ENCODE measurements around the gene FDX2. TPM values are rescaled to one million over a fixed set of nuclear protein-coding genes. Genes with fewer than 3 reads are reported as not detected.

The FDX2 gene
- total RNA-seq, 4 donors from 2014 or later = 22.8 to 44.8 (median 33.3) TPM

- H3K4me1 ChIP-seq = peaks cover 6 to 12% of the 10 kb centered on the region in 2 donors
- no peak for TF ChIP-seq POLR2A (IDR thresholded peaks at IDR 0.05)
- no peak for TF ChIP-seq CTCF (IDR thresholded peaks at IDR 0.05)
- H3K36me3 ChIP-seq = peaks cover 44 to 74% of the 10 kb centered on the region in 2 donors
Observed at GRCh38 chr19:10327793-10328192, 12.0 kb upstream of the FDX2 start.

DNA sequence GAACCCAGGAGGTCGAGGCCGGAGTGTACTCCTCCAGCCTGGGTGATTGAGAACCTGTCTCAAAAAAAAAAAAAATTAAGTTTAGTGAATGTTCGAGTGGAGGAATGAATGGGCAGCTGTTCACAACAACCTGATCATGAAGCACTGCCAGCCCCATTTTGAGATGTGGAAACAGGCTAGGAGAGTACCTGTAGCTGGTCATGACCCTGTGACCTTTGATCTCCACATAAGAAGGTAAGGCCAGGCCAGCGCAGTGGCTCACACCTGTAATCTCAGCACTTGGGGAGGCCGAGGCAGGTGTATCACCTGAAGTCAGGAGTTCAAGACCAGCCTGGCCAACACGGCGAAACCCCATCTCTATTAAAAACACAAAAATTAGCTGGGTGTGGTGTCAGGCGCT lies 9.9 kb upstream of the FDX2 start:
- no peak for DNase-seq
- H3K4me1 ChIP-seq = no peaks in the 10 kb centered on the region
- intact Hi-C loops (cut with DNase I) = no loop called here
- TF ChIP-seq POLR2A (IDR thresholded peaks at IDR 0.05) (no peak), CTCF (IDR thresholded peaks at IDR 0.05) (no peak)
- 93 to 94% methylated on average over 7 to 8 of the region's 8 CpGs for WGBS, 2 donors
- no peaks in the 10 kb centered on the region for H3K9me3 ChIP-seq
- H3K27ac ChIP-seq = no peak overlapping the region
- no peaks in the 10 kb centered on the region for H3K27me3 ChIP-seq
- no peak overlapping the region for H3K4me3 ChIP-seq (replicated peaks in 1 of 3)
- peaks cover 61 to 95% of the 10 kb centered on the region in 2 donors for H3K36me3 ChIP-seq

More at GRCh38 chr19:10327793-10328192, 12.0 kb upstream of the FDX2 start:
- 85 to 88% methylated on average over 7 of the region's 7 CpGs for WGBS, 2 donors
- Histone ChIP-seq H3K27ac (no peak overlapping the region), H3K27me3 (no peaks in the 10 kb centered on the region), H3K4me3 (replicated peaks in 1 of 3) (no peak overlapping the region), H3K9me3 (no peaks in the 10 kb centered on the region)
- no peak for DNase-seq
- intact Hi-C loops (cut with DNase I) = no loop called here

- H3K36me3 ChIP-seq = peaks cover 55 to 93% of the 10 kb centered on the region in 2 donors
Observed at GRCh38 chr19:10321874-10322835, 6.3 kb upstream of the FDX2 start.

GRCh38 chr19:10321417-10321797 lies 5.6 kb upstream of the FDX2 start:
- no peak for DNase-seq
- WGBS, 2 donors = 93% methylated on average over 8 of the region's 11 CpGs; no CpG with 5 or more reads in 1 of the 2 donors
- TF ChIP-seq CTCF (IDR thresholded peaks at IDR 0.05) (no peak), POLR2A (IDR thresholded peaks at IDR 0.05) (no peak)
- H3K4me1 ChIP-seq = peaks cover 0 to 3% of the 10 kb centered on the region in 2 donors
- no peak overlapping the region for H3K27ac ChIP-seq
- H3K36me3 ChIP-seq = peaks cover 55 to 89% of the 10 kb centered on the region in 2 donors
- H3K9me3 ChIP-seq = no peaks in the 10 kb centered on the region
- intact Hi-C loops (cut with DNase I) = no loop called here
- no peaks in the 10 kb centered on the region for H3K27me3 ChIP-seq
- no peak overlapping the region for H3K4me3 ChIP-seq (replicated peaks in 1 of 3)

More at GRCh38 chr19:10321874-10322835, 6.3 kb upstream of the FDX2 start:
- H3K9me3 ChIP-seq = no peaks in the 10 kb centered on the region
- 91 to 95% methylated on average over 17 to 19 of the region's 19 CpGs for WGBS, 2 donors
- no peaks in the 10 kb centered on the region for H3K4me1 ChIP-seq
- intact Hi-C loops (cut with DNase I) = no loop called here
- no peak overlapping the region for H3K27ac ChIP-seq
- no peak for TF ChIP-seq POLR2A (IDR thresholded peaks at IDR 0.05)
- no peak overlapping the region for H3K4me3 ChIP-seq (replicated peaks in 1 of 3)
- DNase-seq = no peak
- H3K27me3 ChIP-seq = no peaks in the 10 kb centered on the region

DNA sequence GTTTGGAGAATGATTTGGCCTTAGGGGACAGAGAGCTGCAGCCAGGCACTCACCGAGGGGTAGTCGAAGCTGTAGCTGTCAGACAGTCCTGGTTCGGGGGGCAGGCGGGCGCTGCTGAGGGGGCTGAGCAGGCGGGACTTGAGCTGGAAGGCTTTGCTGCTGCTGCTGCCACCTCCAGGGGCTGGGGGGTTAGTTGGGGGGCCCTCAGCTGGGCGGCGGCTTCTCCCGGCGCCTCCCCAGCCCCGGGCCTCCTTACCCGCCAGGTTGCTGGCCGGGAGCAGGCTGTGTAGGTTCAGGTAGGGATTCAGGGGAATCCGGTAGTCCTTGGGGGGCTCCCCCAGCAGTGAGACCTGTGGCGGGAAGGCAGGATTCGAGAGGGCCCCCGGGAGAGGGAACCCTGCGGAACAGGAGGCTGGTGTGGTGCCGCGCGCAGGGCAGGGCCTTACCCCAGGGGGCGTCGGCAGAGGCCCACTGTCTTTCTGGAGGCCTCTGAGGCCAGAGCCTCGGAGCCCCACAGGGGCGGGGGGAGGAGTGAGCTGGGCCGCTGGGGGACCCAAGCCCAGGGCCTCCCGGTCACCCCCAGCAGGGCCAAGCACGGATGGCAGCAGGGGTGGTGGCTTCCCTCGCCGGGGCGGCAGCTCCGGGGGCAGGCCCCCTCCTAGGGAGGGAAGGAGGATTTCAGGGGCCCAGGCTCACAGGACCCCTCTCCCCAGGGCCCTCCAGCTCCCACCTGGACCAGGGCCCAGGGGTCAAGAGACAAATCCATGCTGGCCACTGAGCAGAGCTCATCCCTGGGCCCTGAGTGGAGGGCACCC lies 5.0 kb upstream of the FDX2 start:
- Histone ChIP-seq H3K27me3 (no peaks in the 10 kb centered on the region), H3K27ac (no peak overlapping the region), H3K9me3 (no peaks in the 10 kb centered on the region), H3K4me3 (replicated peaks in 1 of 3) (no peak overlapping the region), H3K36me3 (peaks cover 55 to 83% of the 10 kb centered on the region in 2 donors), H3K4me1 (peaks cover 5 to 9% of the 10 kb centered on the region in 2 donors)
- no peak for TF ChIP-seq CTCF (IDR thresholded peaks at IDR 0.05)
- no peak for TF ChIP-seq POLR2A (IDR thresholded peaks at IDR 0.05)
- no peak for DNase-seq
- WGBS, 2 donors = 90 to 92% methylated on average over 17 to 27 of the region's 32 CpGs
- intact Hi-C loops (cut with DNase I) = no loop called here

All from thyroid gland (tissue), 4 donors.